ENCODE measurements around the gene HNF1A.
"Not testable (repeated sequence)": the region's sequence is repeated elsewhere in the genome, so short reads cannot be mapped to it uniquely, and the experiment has no call there.

The HNF1A gene, protein sequence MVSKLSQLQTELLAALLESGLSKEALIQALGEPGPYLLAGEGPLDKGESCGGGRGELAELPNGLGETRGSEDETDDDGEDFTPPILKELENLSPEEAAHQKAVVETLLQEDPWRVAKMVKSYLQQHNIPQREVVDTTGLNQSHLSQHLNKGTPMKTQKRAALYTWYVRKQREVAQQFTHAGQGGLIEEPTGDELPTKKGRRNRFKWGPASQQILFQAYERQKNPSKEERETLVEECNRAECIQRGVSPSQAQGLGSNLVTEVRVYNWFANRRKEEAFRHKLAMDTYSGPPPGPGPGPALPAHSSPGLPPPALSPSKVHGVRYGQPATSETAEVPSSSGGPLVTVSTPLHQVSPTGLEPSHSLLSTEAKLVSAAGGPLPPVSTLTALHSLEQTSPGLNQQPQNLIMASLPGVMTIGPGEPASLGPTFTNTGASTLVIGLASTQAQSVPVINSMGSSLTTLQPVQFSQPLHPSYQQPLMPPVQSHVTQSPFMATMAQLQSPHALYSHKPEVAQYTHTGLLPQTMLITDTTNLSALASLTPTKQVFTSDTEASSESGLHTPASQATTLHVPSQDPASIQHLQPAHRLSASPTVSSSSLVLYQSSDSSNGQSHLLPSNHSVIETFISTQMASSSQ

GRCh38 chr12:120978296-120979219, at the start of gene HNF1A:
Gene HNF1A, plus strand, starts transcription at chr12:120978543. Its CDS starts 226 bp downstream, at chr12:120978769.
- DNase-seq (ENCODE audit: low read depth): no peak

GRCh38 chr12:120928864-120929652, 49.3 kb upstream of the HNF1A start:
- no peak for DNase-seq (ENCODE audit: low read depth)

DNA sequence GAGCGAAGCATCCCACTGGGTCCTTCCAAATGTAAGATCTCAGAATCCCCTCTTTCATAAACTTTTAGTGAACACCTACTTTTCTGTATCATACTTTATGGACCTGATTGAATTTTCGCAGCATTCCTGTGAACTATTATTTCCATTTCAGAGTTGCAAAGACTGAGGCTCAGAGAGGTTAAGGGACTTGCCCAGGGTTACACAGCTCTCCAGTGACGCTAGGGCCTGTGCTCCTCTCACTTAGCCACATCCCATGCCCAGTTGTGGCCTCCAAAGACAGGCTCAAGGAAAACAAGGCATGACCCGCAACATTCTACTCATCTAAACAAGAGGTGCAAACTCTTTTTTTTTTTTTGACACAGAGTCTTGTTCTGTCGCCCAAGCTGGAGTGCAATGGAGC, 48.3 kb upstream of the HNF1A start:
- no peak for DNase-seq (ENCODE audit: low read depth)

- DNase-seq (ENCODE audit: low read depth): no peak
Observed at GRCh38 chr12:120932058-120932457, 46.3 kb upstream of the HNF1A start.

DNA sequence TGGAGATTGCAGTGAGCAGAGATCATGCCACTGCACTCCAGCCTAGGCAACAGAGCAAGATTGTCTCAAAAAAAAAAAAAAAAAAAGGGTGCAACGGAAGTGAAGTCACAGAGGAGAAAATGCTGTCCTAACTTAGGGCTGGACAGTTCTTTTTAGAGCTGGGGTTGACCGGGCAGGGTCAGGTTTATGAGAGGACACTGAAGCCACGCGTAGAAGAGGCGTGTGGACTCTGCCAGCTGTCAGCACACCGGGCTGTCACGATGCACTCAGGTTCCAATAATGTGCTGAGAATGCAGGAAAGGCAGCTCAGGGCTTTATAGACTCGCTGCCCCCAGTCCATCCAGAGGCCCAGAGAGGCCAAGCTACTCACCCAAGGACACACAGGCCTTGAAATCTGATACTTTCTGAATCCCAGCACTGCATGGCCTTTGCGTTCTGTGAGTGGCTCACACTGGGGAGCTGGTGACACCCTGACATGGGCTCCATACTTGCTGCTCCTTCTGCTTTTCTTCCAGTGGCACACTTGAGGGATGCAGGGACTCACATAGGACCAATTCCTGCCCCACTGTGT, 45.3 kb upstream of the HNF1A start:
- no peak for DNase-seq (ENCODE audit: low read depth)

DNA sequence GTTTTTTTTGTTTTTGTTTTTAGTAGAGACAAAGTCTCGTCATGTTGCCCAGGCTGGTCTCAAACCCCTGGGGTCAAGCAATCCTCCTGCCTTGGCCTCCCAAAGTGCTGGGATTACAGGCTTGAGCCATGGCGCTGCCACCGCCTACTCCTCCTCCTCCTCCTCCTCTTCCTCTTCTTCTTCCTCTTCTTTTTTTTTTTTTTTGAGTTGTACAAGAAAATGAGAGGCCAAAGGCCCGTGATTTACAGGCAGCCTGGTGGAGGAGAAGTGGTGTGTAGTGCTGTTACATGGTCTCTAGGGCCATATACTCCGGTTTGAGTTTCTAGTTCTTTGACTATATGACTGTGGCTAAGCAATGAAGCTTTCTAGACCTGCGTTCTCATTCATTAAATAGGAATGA, 44.6 kb upstream of the HNF1A start:
- DNase-seq (ENCODE audit: low read depth): no peak

DNA sequence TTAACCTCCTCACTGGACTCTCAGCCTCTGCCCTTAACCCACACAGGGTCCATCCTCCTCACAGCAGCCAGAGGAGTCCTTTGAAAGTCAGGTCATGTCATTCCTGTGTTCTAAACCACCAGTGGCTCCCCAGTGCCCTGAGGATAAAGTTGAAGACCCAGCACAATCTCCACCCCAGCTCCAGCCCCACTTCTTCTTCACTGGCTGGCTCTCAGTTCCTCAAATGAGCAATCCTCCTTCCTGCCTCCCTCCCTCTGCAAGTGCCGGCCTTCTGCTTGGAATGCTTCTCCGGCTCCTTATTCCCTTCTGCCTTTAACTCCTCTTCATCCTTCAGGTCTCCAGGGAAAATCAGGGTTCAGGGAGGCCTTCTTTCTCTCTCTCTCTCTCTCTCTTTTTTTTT, 42.1 kb upstream of the HNF1A start:
- no peak for DNase-seq (ENCODE audit: low read depth)

GRCh38 chr12:120938496-120938895, 39.8 kb upstream of the HNF1A start:
- no peak for DNase-seq (ENCODE audit: low read depth)

DNA sequence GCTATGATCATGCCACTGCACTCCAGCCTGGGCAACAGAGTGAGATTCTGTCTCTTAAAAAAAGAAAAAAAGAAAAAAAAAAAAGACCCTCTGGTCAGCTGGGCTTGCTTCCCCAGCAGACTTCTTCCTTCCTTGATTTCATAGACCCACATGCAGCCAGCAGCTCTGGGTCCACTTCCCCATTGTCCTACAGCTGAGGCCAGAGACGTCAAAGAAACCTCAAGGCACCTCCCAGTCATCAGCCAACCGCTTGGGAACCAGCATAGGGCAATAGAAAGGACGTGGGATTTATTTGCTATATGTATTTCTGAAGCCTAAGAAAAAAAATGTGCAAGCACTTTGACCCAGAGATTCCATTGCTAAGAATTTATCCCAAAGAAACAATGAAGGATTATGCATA, 38.8 kb upstream of the HNF1A start:
- DNase-seq (ENCODE audit: low read depth): no peak

DNA sequence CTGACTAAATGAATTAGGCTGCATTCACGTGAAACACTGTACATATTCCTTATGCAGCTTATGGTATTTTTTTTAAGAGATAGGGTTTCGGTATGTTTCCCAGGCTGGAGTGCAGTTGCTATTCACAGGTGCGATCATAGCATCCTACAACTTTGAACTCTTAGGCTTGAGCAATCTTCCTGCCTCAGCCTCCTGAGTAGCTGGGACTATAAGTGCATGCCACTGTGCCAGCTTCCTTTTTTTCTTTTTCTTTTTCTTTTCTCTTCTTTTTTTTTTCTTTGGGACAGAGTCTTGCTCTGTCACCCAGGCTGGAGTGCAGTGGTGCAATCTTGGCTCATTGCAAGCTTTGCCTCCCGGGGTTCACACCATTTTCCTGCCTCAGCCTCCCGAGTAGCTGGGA, 38.3 kb upstream of the HNF1A start:
- no peak for DNase-seq (ENCODE audit: low read depth)

DNA sequence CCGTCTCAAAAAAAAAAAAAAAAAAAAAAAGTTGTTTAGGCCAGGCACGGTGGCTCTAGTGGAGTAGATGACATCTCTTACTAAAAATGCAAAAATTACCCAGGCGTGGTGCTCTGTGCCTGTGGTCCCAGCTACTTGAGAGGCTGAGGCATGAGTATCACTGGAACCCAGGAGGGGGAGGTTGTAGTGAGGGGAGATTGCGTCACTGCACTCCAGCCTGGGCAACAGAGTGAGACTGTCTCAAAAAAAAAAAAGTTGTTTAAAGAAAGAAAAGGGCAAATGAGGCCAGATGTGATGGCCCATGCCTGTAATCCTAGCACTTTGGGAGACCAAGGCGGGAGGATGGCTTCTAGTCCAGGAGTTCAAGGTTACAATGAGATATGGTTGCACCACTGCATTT, 37.5 kb upstream of the HNF1A start:
- DNase-seq (ENCODE audit: low read depth): peak; percentile 5

GRCh38 chr12:120941412-120941811, 36.9 kb upstream of the HNF1A start:
- no peak for DNase-seq (ENCODE audit: low read depth)

- DNase-seq (ENCODE audit: low read depth): no peak
Observed at GRCh38 chr12:120941846-120942405, 36.4 kb upstream of the HNF1A start.

GRCh38 chr12:120943482-120943881, 34.9 kb upstream of the HNF1A start:
- no peak for DNase-seq (ENCODE audit: low read depth)

- DNase-seq (ENCODE audit: low read depth): peak; percentile 7
Observed at GRCh38 chr12:120944645-120945217, 33.6 kb upstream of the HNF1A start.

DNA sequence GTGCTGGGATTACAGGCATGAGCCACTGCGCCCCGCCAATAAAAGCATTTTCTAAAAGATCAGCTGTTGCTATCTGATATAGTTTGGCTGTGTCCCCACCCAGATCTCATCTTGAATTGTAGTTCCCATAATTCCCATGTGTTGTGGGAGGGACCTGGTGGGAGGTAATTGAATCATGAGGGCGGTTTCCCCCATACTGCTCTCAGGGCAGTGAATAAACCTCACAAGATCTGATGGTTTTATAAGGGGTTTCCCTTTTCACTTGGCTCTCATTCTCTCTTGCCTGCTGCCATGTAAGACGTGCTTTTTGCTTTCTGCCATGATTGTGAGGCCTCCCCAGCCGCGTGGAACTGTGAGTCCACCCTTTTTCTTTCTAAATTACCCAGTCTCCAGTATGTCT, 32.8 kb upstream of the HNF1A start:
- not testable (repeated sequence) for DNase-seq (ENCODE audit: low read depth)

GRCh38 chr12:120950260-120950799, 28.0 kb upstream of the HNF1A start:
- DNase-seq (ENCODE audit: low read depth): not testable (repeated sequence)

- DNase-seq (ENCODE audit: low read depth): no peak
Observed at GRCh38 chr12:120950807-120951206, 27.5 kb upstream of the HNF1A start.

DNA sequence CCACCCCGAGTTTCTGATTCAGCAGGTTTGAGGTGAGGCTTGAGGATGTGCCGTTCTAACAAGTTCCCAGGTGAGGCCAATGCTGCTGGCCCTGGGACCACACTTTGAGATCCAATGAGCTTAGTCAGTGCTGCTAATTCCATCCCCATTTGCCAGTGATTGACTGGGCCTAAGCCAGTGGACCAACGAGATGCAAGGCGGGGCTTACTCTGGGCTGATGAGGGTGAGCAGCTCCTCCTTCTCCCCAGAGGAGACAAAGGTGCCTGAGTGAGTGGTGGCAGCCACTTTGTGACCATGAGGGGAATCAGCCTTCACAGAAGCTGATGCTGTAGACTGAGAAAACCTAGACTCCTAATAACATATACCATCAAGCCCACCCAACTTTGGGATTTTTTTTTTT, 23.1 kb upstream of the HNF1A start:
- DNase-seq (ENCODE audit: low read depth): no peak

- no peak for DNase-seq (ENCODE audit: low read depth)
Observed at GRCh38 chr12:120956579-120957300, 21.6 kb upstream of the HNF1A start.

Measured in stromal cell of bone marrow (primary cell).